WTC11 (cell line): ENCODE results near the gene TNS2. TPM values are rescaled to one million over a fixed set of nuclear protein-coding genes. Genes with fewer than 3 reads are reported as not detected.

Experiments
- ATAC-seq: fragments of 200-7000 bp; cut with Tn5 transposase; 2 replicates; pipeline ENCODE4 v1.10.0; 2021; ENCODE audit warnings: mild to moderate bottlenecking, moderate library complexity
- CTCF ChIA-PET: fragments of 300-600 bp; sonication (Branson Sonifier 250); formaldehyde crosslinking; loops from one replicate; lab custom pipeline; 2021; ENCODE audit warnings: antibody characterized with exemption; lab: Charles Lee
- POLR2A ChIA-PET: fragments of 350-600 bp; sonication (Branson Sonifier 250); formaldehyde crosslinking; loops from one replicate; lab custom pipeline; 2021; ENCODE audit warnings: antibody characterized with exemption; lab: Charles Lee
- DNase-seq: peaks from one replicate; pipeline ENCODE4 v3.0.0; 2021; ENCODE audit warnings: low spot score
- H3K27ac Mint-ChIP-seq: 2 replicates; pipeline ENCODE4 v1.8.0; 2021; ENCODE audit warnings: mixed read lengths
- H3K27me3 Mint-ChIP-seq: 2 replicates; pipeline ENCODE4 v1.8.0; 2021; ENCODE audit warnings: low read depth, mild to moderate bottlenecking, moderate library complexity, mixed read lengths
- H3K36me3 Mint-ChIP-seq: 2 replicates; pipeline ENCODE4 v1.8.0; 2021; ENCODE audit warnings: mixed read lengths
- H3K4me1 Mint-ChIP-seq: 2 replicates; pipeline ENCODE4 v1.8.0; 2022; ENCODE audit warnings: mixed read lengths
- H3K4me3 Mint-ChIP-seq: 2 replicates; pipeline ENCODE4 v1.8.0; 2021; ENCODE audit warnings: mild to moderate bottlenecking, moderate library complexity, mixed read lengths
- H3K9me3 Mint-ChIP-seq: 2 replicates; pipeline ENCODE4 v1.8.0; 2021; ENCODE audit warnings: mixed read lengths
- ARID4B ChIP-seq: sonication (generic); formaldehyde crosslinking; IDR thresholded peaks from 2 replicates; pipeline ENCODE4 v1.8.0; 2023; ENCODE audit warnings: missing genetic modification reagents, mild to moderate bottlenecking, borderline replicate concordance
- ATF1 ChIP-seq: sonication (generic); formaldehyde crosslinking; IDR thresholded peaks from 2 replicates; pipeline ENCODE4 v1.8.1; 2023; ENCODE audit warnings: mild to moderate bottlenecking, moderate library complexity, missing genetic modification reagents
- ATF2 ChIP-seq: sonication (generic); formaldehyde crosslinking; IDR thresholded peaks from 2 replicates; pipeline ENCODE4 v1.8.1; 2022; ENCODE audit warnings: low read depth, missing genetic modification reagents, borderline replicate concordance
- E2F4 ChIP-seq: sonication (generic); formaldehyde crosslinking; IDR thresholded peaks from 2 replicates; pipeline ENCODE4 v1.8.1; 2022; ENCODE audit warnings: low read depth, mild to moderate bottlenecking, moderate library complexity, missing genetic modification reagents, borderline replicate concordance
- ESRRA ChIP-seq: sonication (generic); formaldehyde crosslinking; IDR thresholded peaks from 2 replicates; pipeline ENCODE4 v1.8.1; 2022; ENCODE audit warnings: mild to moderate bottlenecking, missing genetic modification reagents, borderline replicate concordance
- FOXJ3 ChIP-seq: sonication (generic); formaldehyde crosslinking; IDR thresholded peaks from 2 replicates; pipeline ENCODE4 v1.9.0; 2021; ENCODE audit warnings: missing genetic modification reagents, mild to moderate bottlenecking, borderline replicate concordance
- GABPB1 ChIP-seq: sonication (generic); formaldehyde crosslinking; IDR thresholded peaks from 2 replicates; pipeline ENCODE4 v1.8.1; 2023; ENCODE audit warnings: mild to moderate bottlenecking, missing genetic modification reagents
- GRHL2 ChIP-seq: fragments of 250-450 bp; sonication (Bioruptor Pico); IDR thresholded peaks from 2 replicates; pipeline ENCODE4 v1.8.0; 2022; ENCODE audit warnings: mild to moderate bottlenecking, moderate library complexity; ENCODE audit not compliant: insufficient replicate concordance, severe bottlenecking
- HMGA2 ChIP-seq: fragments of 250-450 bp; sonication (Bioruptor Pico); IDR thresholded peaks from 2 replicates; pipeline ENCODE4 v1.4.0; 2021; ENCODE audit warnings: mild to moderate bottlenecking, moderate library complexity
- MAX ChIP-seq: sonication (generic); formaldehyde crosslinking; IDR thresholded peaks from 2 replicates; pipeline ENCODE4 v1.8.0; 2022; ENCODE audit warnings: mild to moderate bottlenecking, missing genetic modification reagents
- NR3C1 ChIP-seq: sonication (generic); formaldehyde crosslinking; conservative IDR thresholded peaks from 2 replicates; pipeline ENCODE4 v1.8.1; 2023; ENCODE audit warnings: low read depth, mild to moderate bottlenecking, missing genetic modification reagents
- PRRX2 ChIP-seq: fragments of 250-450 bp; sonication (Bioruptor Pico); IDR thresholded peaks from 2 replicates; pipeline ENCODE4 v1.8.0; 2021; ENCODE audit warnings: mild to moderate bottlenecking
- SMAD4 ChIP-seq: sonication (generic); formaldehyde crosslinking; IDR thresholded peaks from 2 replicates; pipeline ENCODE4 v1.8.0; 2022; ENCODE audit warnings: mild to moderate bottlenecking, missing genetic modification reagents
- SP1 ChIP-seq: sonication (generic); formaldehyde crosslinking; conservative IDR thresholded peaks from 2 replicates; pipeline ENCODE4 v1.8.1; 2022; ENCODE audit warnings: missing genetic modification reagents
- USF1 ChIP-seq: sonication (generic); formaldehyde crosslinking; IDR thresholded peaks from 2 replicates; pipeline ENCODE4 v1.8.0; 2022; ENCODE audit warnings: mild to moderate bottlenecking, missing genetic modification reagents
- USF2 ChIP-seq: sonication (generic); formaldehyde crosslinking; IDR thresholded peaks from 2 replicates; pipeline ENCODE4 v1.8.1; 2023; ENCODE audit warnings: mild to moderate bottlenecking, missing genetic modification reagents, moderate library complexity
- ZNF281 ChIP-seq: sonication (generic); formaldehyde crosslinking; IDR thresholded peaks from 2 replicates; pipeline ENCODE4 v1.8.0; 2023; ENCODE audit warnings: mild to moderate bottlenecking, missing genetic modification reagents
- total RNA-seq: library from RNA; stranded (reverse); gene quantifications from 3 replicates; pipeline ENCODE4 v1.2.3, GENCODE V29; 2021

TNS2 gene
- total RNA-seq, 1 experiment from 2014 or later, result 7.7 TPM

GRCh38 chr12:53078425-53079225, 28.8 kb downstream of the TNS2 start:
- Mint-ChIP-seq H3K36me3 (peaks cover 12% of the 10 kb centered on the region; the same call in 1 of the 2 replicates), H3K9me3 (no peaks in the 10 kb centered on the region), H3K4me1 (peaks cover 13% of the 10 kb centered on the region), H3K4me3 (peak overlapping the region; percentile 85), H3K27me3 (peaks cover 40% of the 10 kb centered on the region), H3K27ac (peak overlapping the region; percentile 34; the same call in 1 of the 2 replicates)
- POLR2A ChIA-PET, result interaction anchor here (0.6 to 1.9 kb wide), 13 partner anchors 8 to 138 kb away, joined by 3 to 5 read pairs (median 3); partner anchors contain the start of genes CSAD, EIF4B, IGFBP6 and ZNF740
- CTCF ChIA-PET, result interaction anchor here (0.6 to 3.7 kb wide), 28 partner anchors 8 to 303 kb away, joined by 3 to 80 read pairs (median 6); partner anchors contain the start of genes AAAS, CSAD, ESPL1 and IGFBP6
- DNase-seq, result no peak
- TF ChIP-seq GABPB1 (CRISPR knock-in tag) (no peak), ARID4B (CRISPR knock-in tag) (0 out of 2 replicates have a peak, but pooled peaks have one; percentile 57), USF1 (CRISPR knock-in tag) (peak; percentile 54; the same call in 1 of the 2 replicates), FOXJ3 (CRISPR knock-in tag) (no peak), ESRRA (no peak), USF2 (CRISPR knock-in tag) (peak; percentile 59), HMGA2 (CRISPR knock-in tag) (no peak), PRRX2 (CRISPR knock-in tag) (no peak), MAX (CRISPR knock-in tag) (peak; percentile 13; the same call in 1 of the 2 replicates), NR3C1 (CRISPR knock-in tag) (no peak)
- peak; percentile 9; the same call in 1 of the 2 replicates for ATAC-seq

GRCh38 chr12:53079226-53080117, 29.6 kb downstream of the TNS2 start, which contains the start of gene SPRYD3:
Gene SPRYD3 (minus strand): TSS chr12:53079390. CDS start chr12:53079333, 57 bp downstream.
- ATAC-seq (peak; percentile 95), DNase-seq (peak; percentile 98)
- peak within 1 kb of the TSS; percentile 95 for H3K27ac Mint-ChIP-seq
- H3K27me3 Mint-ChIP-seq, result peaks cover 43% of the 10 kb centered on the region
- H3K4me3 Mint-ChIP-seq, result peak within 1 kb of the TSS; percentile 85
- no peaks in the 10 kb centered on the region for H3K9me3 Mint-ChIP-seq
- peaks cover 13% of the 10 kb centered on the region for H3K4me1 Mint-ChIP-seq
- ChIA-PET CTCF (interaction anchor here (0.6 to 3.7 kb wide), 28 partner anchors 9 to 302 kb away, joined by 3 to 80 read pairs (median 6); partner anchors contain the start of genes AAAS, CSAD, ESPL1 and IGFBP6), POLR2A (interaction anchor here (0.6 to 1.9 kb wide), 14 partner anchors 9 to 137 kb away, joined by 3 to 5 read pairs (median 3); partner anchors contain the start of genes CSAD, EIF4B, IGFBP6 and ZNF740)
- H3K36me3 Mint-ChIP-seq, result peaks cover 5% of the 10 kb centered on the region; the same call in 1 of the 2 replicates
- TF ChIP-seq SMAD4 (CRISPR knock-in tag) (no peak), GRHL2 (CRISPR knock-in tag) (no peak), ZNF281 (CRISPR knock-in tag) (peak; percentile 53; the same call in 1 of the 2 replicates), ATF1 (CRISPR knock-in tag) (no peak), SP1 (peak; percentile 84), E2F4 (CRISPR knock-in tag) (no peak), ATF2 (no peak)
